DOHH2 (cell line): ENCODE results near the gene NRAP.

Source experiments
- CTCF ChIP-seq: fragments of 200-600 bp; sonication (generic); IDR thresholded peaks from one replicate; pipeline ENCODE4 v1.5.1; 2014; ENCODE audit warnings: antibody characterized with exemption, mild to moderate bottlenecking, low read depth, low read length; ENCODE audit not compliant: poor library complexity, severe bottlenecking
- EZH2phosphoT487 ChIP-seq: fragments of 200-600 bp; sonication (generic); IDR thresholded peaks from 2 replicates; pipeline ENCODE4 v1.6.1; 2017; ENCODE audit warnings: borderline replicate concordance, mild to moderate bottlenecking, antibody characterized with exemption, low read length, moderate library complexity, mixed read lengths

GRCh38 chr10:113695691-113696090 is 31.9 kb upstream of the NRAP start:
- TF ChIP-seq CTCF, result no peak
- TF ChIP-seq EZH2phosphoT487, result no peak
